ENCODE results near the gene CASQ1. TPM values are rescaled to one million over a fixed set of nuclear protein-coding genes. Genes with fewer than 3 reads are reported as not detected.
A peak's percentile ranks its signal among the peaks of the same experiment; 100 is the strongest.

Gene CASQ1
- total and polyA plus RNA-seq, 4 experiments from 2014 or later, result not detected

- H3K4me3 ChIP-seq (ENCODE audit: low read length in 2 of 2), result no peak overlapping the region
- no peak overlapping the region for H3K27ac ChIP-seq (ENCODE audit: low read depth, low read length)
- peaks cover 0 to 6% (median under 1%) of the 10 kb centered on the region in 4 donors for H3K4me1 Mint-ChIP-seq
- no peak overlapping the region for H3K27ac Mint-ChIP-seq
- H3K4me3 Mint-ChIP-seq, result no peak overlapping the region
- H3K27me3 Mint-ChIP-seq, result peaks cover 6 to 10% of the 10 kb centered on the region in 2 donors
- H3K36me3 ChIP-seq (ENCODE audit: insufficient read depth, low read length), result no peaks in the 10 kb centered on the region
- intact Hi-C loops (cut with micrococcal nuclease), result no loop called here
- CTCF ChIA-PET (ENCODE audit: partially characterized antibody), result interaction anchor here (1.4 kb wide), 1 partner anchor 113 kb away, joined by 3 read pairs; no protein-coding TSS in a partner anchor
- H3K27me3 ChIP-seq (ENCODE audit: insufficient read depth, low read length), result no peaks in the 10 kb centered on the region
- H3K9me3 Mint-ChIP-seq, result no peaks in the 10 kb centered on the region
- H3K9me3 ChIP-seq (ENCODE audit: control insufficient read depth in 1 of 2, low read length in 2 of 2), result no peaks in the 10 kb centered on the region
- no peaks in the 10 kb centered on the region for H3K4me1 ChIP-seq (ENCODE audit: insufficient read depth, low read length)
- POLR2A ChIA-PET (ENCODE audit: partially characterized antibody), result no interaction called here
- no peak for DNase-seq
- H3K36me3 Mint-ChIP-seq, result no peaks in the 10 kb centered on the region
Measured at GRCh38 chr1:160178731-160179130, 11.6 kb upstream of the CASQ1 start.

GRCh38 chr1:160179336-160179735 lies 11.0 kb upstream of the CASQ1 start:
- intact Hi-C loops (cut with micrococcal nuclease), result no loop called here
- Histone ChIP-seq H3K27me3 (ENCODE audit: insufficient read depth, low read length) (no peaks in the 10 kb centered on the region), H3K4me1 (ENCODE audit: insufficient read depth, low read length) (no peaks in the 10 kb centered on the region), H3K27ac (ENCODE audit: low read depth, low read length) (no peak overlapping the region), H3K4me3 (ENCODE audit: low read length in 2 of 2) (no peak overlapping the region), H3K36me3 (ENCODE audit: insufficient read depth, low read length) (no peaks in the 10 kb centered on the region), H3K9me3 (ENCODE audit: control insufficient read depth in 1 of 2, low read length in 2 of 2) (no peaks in the 10 kb centered on the region)
- DNase-seq, result no peak
- ChIA-PET CTCF (ENCODE audit: partially characterized antibody) (interaction anchor here (1.4 kb wide), 1 partner anchor 112 kb away, joined by 3 read pairs; no protein-coding TSS in a partner anchor), POLR2A (ENCODE audit: partially characterized antibody) (no interaction called here)
- Mint-ChIP-seq H3K9me3 (no peaks in the 10 kb centered on the region), H3K36me3 (no peaks in the 10 kb centered on the region), H3K27ac (no peak overlapping the region), H3K4me3 (no peak overlapping the region), H3K4me1 (peaks cover 0 to 6% (median 0%) of the 10 kb centered on the region in 4 donors), H3K27me3 (peaks cover 5 to 10% of the 10 kb centered on the region in 2 donors)

- no peak overlapping the region for H3K4me3 ChIP-seq (ENCODE audit: low read length in 2 of 2)
- intact Hi-C loops (cut with micrococcal nuclease), result no loop called here
- no peaks in the 10 kb centered on the region for H3K36me3 ChIP-seq (ENCODE audit: insufficient read depth, low read length)
- CTCF ChIA-PET (ENCODE audit: partially characterized antibody), result interaction anchor here (0.9 to 8.9 kb wide), 2 partner anchors 106 to 112 kb away, joined by 3 to 177 read pairs; no protein-coding TSS in a partner anchor
- H3K27ac Mint-ChIP-seq, result no peak overlapping the region
- H3K27ac ChIP-seq (ENCODE audit: low read depth, low read length), result no peak overlapping the region
- H3K36me3 Mint-ChIP-seq, result no peaks in the 10 kb centered on the region
- no peaks in the 10 kb centered on the region for H3K4me1 Mint-ChIP-seq
- no peaks in the 10 kb centered on the region for H3K9me3 Mint-ChIP-seq
- no peak overlapping the region for H3K4me3 Mint-ChIP-seq
- no peak for DNase-seq
- H3K4me1 ChIP-seq (ENCODE audit: insufficient read depth, low read length), result no peaks in the 10 kb centered on the region
- H3K27me3 ChIP-seq (ENCODE audit: insufficient read depth, low read length), result no peaks in the 10 kb centered on the region
- H3K9me3 ChIP-seq (ENCODE audit: control insufficient read depth in 1 of 2, low read length in 2 of 2), result no peaks in the 10 kb centered on the region
- POLR2A ChIA-PET (ENCODE audit: partially characterized antibody), result no interaction called here
- peaks cover 4 to 17% of the 10 kb centered on the region in 2 donors for H3K27me3 Mint-ChIP-seq
Measured at GRCh38 chr1:160186246-160186645, 4.1 kb upstream of the CASQ1 start.

- no peaks in the 10 kb centered on the region for H3K4me1 Mint-ChIP-seq
- no peaks in the 10 kb centered on the region for H3K9me3 Mint-ChIP-seq
- no peak overlapping the region for H3K27ac Mint-ChIP-seq
- intact Hi-C loops (cut with micrococcal nuclease), result no loop called here
- Histone ChIP-seq H3K36me3 (ENCODE audit: insufficient read depth, low read length) (no peaks in the 10 kb centered on the region), H3K27ac (ENCODE audit: low read depth, low read length) (no peak overlapping the region), H3K4me3 (ENCODE audit: low read length in 2 of 2) (no peak overlapping the region), H3K9me3 (ENCODE audit: control insufficient read depth in 1 of 2, low read length in 2 of 2) (no peaks in the 10 kb centered on the region), H3K4me1 (ENCODE audit: insufficient read depth, low read length) (no peaks in the 10 kb centered on the region), H3K27me3 (ENCODE audit: insufficient read depth, low read length) (no peaks in the 10 kb centered on the region)
- H3K4me3 Mint-ChIP-seq, result no peak overlapping the region
- no peaks in the 10 kb centered on the region for H3K36me3 Mint-ChIP-seq
- H3K27me3 Mint-ChIP-seq, result peaks cover 4 to 14% of the 10 kb centered on the region in 2 donors
- POLR2A ChIA-PET (ENCODE audit: partially characterized antibody), result no interaction called here
- CTCF ChIA-PET (ENCODE audit: partially characterized antibody), result interaction anchor here (0.9 to 8.9 kb wide), 3 partner anchors 33 to 111 kb away, joined by 3 to 177 read pairs (median 3); no protein-coding TSS in a partner anchor
- no peak for DNase-seq
Measured at GRCh38 chr1:160186729-160187128, 3.6 kb upstream of the CASQ1 start.

- ChIA-PET CTCF (ENCODE audit: partially characterized antibody) (interaction anchor here (1.2 to 8.9 kb wide), 3 partner anchors 32 to 105 kb away, joined by 3 to 177 read pairs (median 4); no protein-coding TSS in a partner anchor), POLR2A (ENCODE audit: partially characterized antibody) (no interaction called here)
- Mint-ChIP-seq H3K36me3 (no peaks in the 10 kb centered on the region), H3K27me3 (peaks cover 2 to 12% of the 10 kb centered on the region in 2 donors), H3K4me1 (no peaks in the 10 kb centered on the region), H3K4me3 (no peak overlapping the region), H3K27ac (no peak overlapping the region), H3K9me3 (no peaks in the 10 kb centered on the region)
- DNase-seq, result no peak
- no peak overlapping the region for H3K4me3 ChIP-seq (ENCODE audit: low read length in 2 of 2)
- intact Hi-C loops (cut with micrococcal nuclease), result no loop called here
- H3K27me3 ChIP-seq (ENCODE audit: insufficient read depth, low read length), result no peaks in the 10 kb centered on the region
- H3K27ac ChIP-seq (ENCODE audit: low read depth, low read length), result no peak overlapping the region
- no peaks in the 10 kb centered on the region for H3K36me3 ChIP-seq (ENCODE audit: insufficient read depth, low read length)
- H3K4me1 ChIP-seq (ENCODE audit: insufficient read depth, low read length), result no peaks in the 10 kb centered on the region
- no peaks in the 10 kb centered on the region for H3K9me3 ChIP-seq (ENCODE audit: control insufficient read depth in 1 of 2, low read length in 2 of 2)
Measured at GRCh38 chr1:160187407-160187806, 3.0 kb upstream of the CASQ1 start.

GRCh38 chr1:160188341-160188740 lies 2.0 kb upstream of the CASQ1 start:
- no peaks in the 10 kb centered on the region for H3K4me1 Mint-ChIP-seq
- H3K27ac Mint-ChIP-seq, result peak overlapping the region in 2 of 7 donors; percentile 20 to 50
- CTCF ChIA-PET (ENCODE audit: partially characterized antibody), result interaction anchor here (0.7 to 8.9 kb wide), 6 partner anchors 12 to 188 kb away, joined by 3 to 177 read pairs (median 4); no protein-coding TSS in a partner anchor
- POLR2A ChIA-PET (ENCODE audit: partially characterized antibody), result no interaction called here
- H3K36me3 Mint-ChIP-seq, result no peaks in the 10 kb centered on the region
- H3K36me3 ChIP-seq (ENCODE audit: insufficient read depth, low read length), result no peaks in the 10 kb centered on the region
- no peaks in the 10 kb centered on the region for H3K27me3 ChIP-seq (ENCODE audit: insufficient read depth, low read length)
- peaks cover 2 to 10% of the 10 kb centered on the region in 2 donors for H3K27me3 Mint-ChIP-seq
- DNase-seq, result no peak
- intact Hi-C loops (cut with micrococcal nuclease), result no loop called here
- H3K4me3 ChIP-seq (ENCODE audit: low read length in 2 of 2), result no peak overlapping the region
- H3K27ac ChIP-seq (ENCODE audit: low read depth, low read length), result no peak overlapping the region
- peak overlapping the region in 1 of 8 donors; percentile 2 for H3K4me3 Mint-ChIP-seq
- peaks cover 8% of the 10 kb centered on the region for H3K4me1 ChIP-seq (ENCODE audit: insufficient read depth, low read length)
- no peaks in the 10 kb centered on the region for H3K9me3 Mint-ChIP-seq
- no peaks in the 10 kb centered on the region for H3K9me3 ChIP-seq (ENCODE audit: control insufficient read depth in 1 of 2, low read length in 2 of 2)

GRCh38 chr1:160191756-160192155 lies 1.4 kb downstream of the CASQ1 start:
- Histone ChIP-seq H3K4me3 (ENCODE audit: low read length in 2 of 2) (no peak overlapping the region), H3K27me3 (ENCODE audit: insufficient read depth, low read length) (no peaks in the 10 kb centered on the region), H3K27ac (ENCODE audit: low read depth, low read length) (no peak overlapping the region), H3K36me3 (ENCODE audit: insufficient read depth, low read length) (no peaks in the 10 kb centered on the region), H3K4me1 (ENCODE audit: insufficient read depth, low read length) (peaks cover 9% of the 10 kb centered on the region), H3K9me3 (ENCODE audit: control insufficient read depth in 1 of 2, low read length in 2 of 2) (no peaks in the 10 kb centered on the region)
- no peaks in the 10 kb centered on the region for H3K9me3 Mint-ChIP-seq
- H3K27me3 Mint-ChIP-seq, result peaks cover 2 to 5% of the 10 kb centered on the region in 2 donors
- no peak for DNase-seq
- no peaks in the 10 kb centered on the region for H3K36me3 Mint-ChIP-seq
- intact Hi-C loops (cut with micrococcal nuclease), result loop anchor here (10.0 kb wide), 1 partner anchor 413 kb away; no protein-coding TSS in a partner anchor
- no peaks in the 10 kb centered on the region for H3K4me1 Mint-ChIP-seq
- H3K27ac Mint-ChIP-seq, result peak overlapping the region in 1 of 7 donors; percentile 43
- CTCF ChIA-PET (ENCODE audit: partially characterized antibody), result interaction anchor here (1.0 to 8.9 kb wide), 11 partner anchors 10 to 584 kb away, joined by 3 to 177 read pairs (median 3); no protein-coding TSS in a partner anchor
- POLR2A ChIA-PET (ENCODE audit: partially characterized antibody), result interaction anchor here (1.3 to 1.5 kb wide), 2 partner anchors 13 to 100 kb away, joined by 4 to 6 read pairs; partner anchors contain the start of gene PEA15
- no peak overlapping the region for H3K4me3 Mint-ChIP-seq

Data from CD4-positive, alpha-beta memory T cell (primary cell).